GM23338 (cell line): ENCODE measurements around the gene TIMM21. TPM values are rescaled to one million over a fixed set of nuclear protein-coding genes. Genes with fewer than 3 reads are reported as not detected.

Experiments used
- ATAC-seq: fragments of 200-7000 bp; cut with Tn5 transposase; 3 replicates; pipeline ENCODE4 v1.9.1; 2020
- DNase-seq: peaks from one replicate; pipeline ENCODE4 v3.0.0-alpha.2; 2015; ENCODE audit warnings: low spot score
- H2AFZ ChIP-seq: fragments of 200-600 bp; sonication (generic); 2 replicates; pipeline ENCODE4 v1.8.0; 2016; ENCODE audit warnings: antibody characterized with exemption, mild to moderate bottlenecking, moderate library complexity
- H3F3A ChIP-seq: fragments of 200-600 bp; sonication (generic); replicated peaks from 2 replicates; pipeline ENCODE4 v1.8.0; 2017; ENCODE audit warnings: antibody characterized with exemption, mixed run types, low read depth
- H3K27ac ChIP-seq: fragments of 200-600 bp; sonication (generic); 2 replicates; pipeline ENCODE4 v1.6.1; 2016; ENCODE audit warnings: low read depth
- H3K27me3 ChIP-seq: fragments of 200-600 bp; sonication (generic); 2 replicates; pipeline ENCODE4 v1.8.0; 2016; ENCODE audit warnings: mild to moderate bottlenecking, mixed run types, moderate library complexity; ENCODE audit not compliant: insufficient read depth
- H3K36me3 ChIP-seq: fragments of 200-600 bp; sonication (generic); 2 replicates; pipeline ENCODE4 v1.8.0; 2016; ENCODE audit warnings: mild to moderate bottlenecking; ENCODE audit not compliant: insufficient read depth
- H3K4me1 ChIP-seq: fragments of 200-600 bp; sonication (generic); 2 replicates; pipeline ENCODE4 v1.8.0; 2016; ENCODE audit warnings: mild to moderate bottlenecking, moderate library complexity; ENCODE audit not compliant: insufficient read depth
- H3K4me2 ChIP-seq: fragments of 200-600 bp; sonication (generic); 2 replicates; pipeline ENCODE4 v1.7.1; 2017; ENCODE audit warnings: mixed run types
- H3K4me3 ChIP-seq: fragments of 200-600 bp; sonication (generic); 2 replicates; pipeline ENCODE4 v1.6.1; 2016; ENCODE audit warnings: mixed run types
- H3K79me2 ChIP-seq: fragments of 200-600 bp; sonication (generic); replicated peaks from 2 replicates; pipeline ENCODE4 v1.8.0; 2017; ENCODE audit warnings: mild to moderate bottlenecking; ENCODE audit not compliant: insufficient read depth
- H3K9me2 ChIP-seq: fragments of 200-600 bp; sonication (generic); 2 replicates; pipeline ENCODE4 v1.8.0; 2017; ENCODE audit not compliant: insufficient read depth
- H4K20me1 ChIP-seq: fragments of 200-600 bp; sonication (generic); replicated peaks from 2 replicates; pipeline ENCODE4 v1.8.0; 2017; ENCODE audit warnings: mild to moderate bottlenecking; ENCODE audit not compliant: insufficient read depth
- H3K27ac Mint-ChIP-seq: 2 replicates; pipeline ENCODE4 v1.8.0; 2020; ENCODE audit warnings: inconsistent platforms, mild to moderate bottlenecking, moderate library complexity, mixed read lengths
- H3K27me3 Mint-ChIP-seq: 3 replicates; pipeline ENCODE4 v1.8.0; 2022; ENCODE audit warnings: low read depth, mild to moderate bottlenecking, moderate library complexity, mixed read lengths, inconsistent platforms; ENCODE audit not compliant: insufficient read depth, poor library complexity
- H3K36me3 Mint-ChIP-seq: 3 replicates; pipeline ENCODE4 v1.8.0; 2021; ENCODE audit warnings: low read depth, mild to moderate bottlenecking, inconsistent platforms, moderate library complexity, mixed read lengths
- H3K4me1 Mint-ChIP-seq: 3 replicates; pipeline ENCODE4 v1.8.0; 2020; ENCODE audit warnings: mild to moderate bottlenecking, inconsistent platforms, mixed read lengths
- H3K4me3 Mint-ChIP-seq: 3 replicates; pipeline ENCODE4 v1.8.0; 2021; ENCODE audit warnings: moderate library complexity, mild to moderate bottlenecking, inconsistent platforms, mixed read lengths
- H3K9me3 Mint-ChIP-seq: 3 replicates; pipeline ENCODE4 v1.8.0; 2020; ENCODE audit warnings: moderate library complexity, mild to moderate bottlenecking, inconsistent platforms, mixed read lengths
- ETS1 ChIP-seq: IDR thresholded peaks from 2 replicates; pipeline ENCODE4 v1.6.1; 2016; ENCODE audit warnings: antibody characterized with exemption
- EZH2 ChIP-seq: fragments of 200-600 bp; sonication (generic); IDR thresholded peaks from one replicate; pipeline ENCODE4 v1.8.0; 2017; ENCODE audit warnings: antibody characterized with exemption, mild to moderate bottlenecking, low read depth; ENCODE audit not compliant: unreplicated experiment
- EZH2phosphoT487 ChIP-seq: fragments of 200-600 bp; sonication (generic); IDR thresholded peaks from one replicate; pipeline ENCODE4 v1.8.1; 2018; ENCODE audit warnings: antibody characterized with exemption; ENCODE audit not compliant: unreplicated experiment
- NANOG ChIP-seq: IDR thresholded peaks from 2 replicates; pipeline ENCODE4 v1.6.1; 2016; ENCODE audit warnings: antibody characterized with exemption, borderline replicate concordance
- POLR2AphosphoS5 ChIP-seq: IDR thresholded peaks from 2 replicates; pipeline ENCODE4 v1.6.1; 2016; ENCODE audit warnings: antibody characterized with exemption, low read depth
- polyA plus RNA-seq: library from polyadenylated mRNA; unstranded; fragments of >200 nt; fragmentation: Nextera tagmentation; extraction: Ambion mirVana; gene quantifications from 2 replicates; pipeline ENCODE4 v1.2.1, GENCODE V29; 2016
- total RNA-seq: library from RNA; depleted of rRNA; stranded (reverse); fragments of >200 nt; shearing (Covaris generic); gene quantifications from 2 replicates; pipeline ENCODE4 v1.2.3, GENCODE V29; 2014; rRNA removed

The TIMM21 gene
- total and polyA plus RNA-seq, 2 experiments from 2014 or later: 49.2 to 97.6 TPM

DNA sequence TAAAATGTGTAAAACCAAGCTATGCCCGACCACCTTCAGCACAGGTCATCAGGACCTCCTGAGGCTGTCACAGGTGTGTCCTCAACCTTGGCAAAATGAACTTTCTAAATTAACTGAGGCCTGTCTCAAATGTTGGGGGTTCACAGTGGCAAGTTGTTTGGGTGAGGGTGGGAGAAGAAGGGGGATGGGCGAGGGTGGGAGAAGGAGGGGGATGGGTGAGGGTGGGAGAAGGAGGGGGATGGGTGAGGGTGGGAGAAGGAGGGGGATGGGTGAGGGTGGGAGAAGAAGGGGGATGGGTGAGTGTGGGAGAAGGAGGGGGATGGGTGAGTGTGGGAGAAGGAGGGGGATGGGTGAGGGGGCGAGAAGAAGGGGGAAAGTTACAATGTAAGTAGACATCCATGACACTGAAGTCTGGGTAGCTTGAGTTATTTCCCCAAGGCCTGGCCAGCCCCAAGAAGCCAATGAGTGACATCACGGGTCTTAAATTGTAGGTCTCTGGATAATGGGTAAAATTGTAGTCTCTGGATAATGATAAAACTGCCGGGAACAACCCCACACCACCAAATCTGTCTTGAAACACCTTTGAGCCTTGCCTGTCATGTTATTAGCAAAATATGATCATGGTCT lies 56.3 kb downstream of the TIMM21 start:
- Mint-ChIP-seq H3K27me3 (peaks cover 20% of the 10 kb centered on the region), H3K4me1 (peaks cover 5% of the 10 kb centered on the region), H3K4me3 (0 out of 3 replicates have a peak overlapping the region, but pooled peaks have one; percentile 23), H3K27ac (no peak overlapping the region), H3K9me3 (peaks cover 24% of the 10 kb centered on the region), H3K36me3 (peaks cover 10% of the 10 kb centered on the region)
- Histone ChIP-seq H2AFZ (no peak overlapping the region), H3K4me2 (no peak overlapping the region), H3K4me1 (no peaks in the 10 kb centered on the region), H4K20me1 (no peaks in the 10 kb centered on the region), H3F3A (no peaks in the 10 kb centered on the region), H3K27ac (no peak overlapping the region), H3K79me2 (no peaks in the 10 kb centered on the region), H3K27me3 (no peaks in the 10 kb centered on the region), H3K9me2 (no peaks in the 10 kb centered on the region; the same call in 1 of the 2 replicates), H3K4me3 (no peak overlapping the region), H3K36me3 (no peaks in the 10 kb centered on the region)
- no peak for DNase-seq
- TF ChIP-seq ETS1 (no peak), EZH2phosphoT487 (no peak), NANOG (no peak), POLR2AphosphoS5 (no peak), EZH2 (no peak)
- ATAC-seq: no peak

Other genes starting within 250 kb of the TIMM21 start
- gene FBXO15, start 689 bp upstream of the TIMM21 start, total RNA-seq: 0.21 and 4.1 TPM in 2 replicates
- gene FBXO15, start 689 bp upstream of the TIMM21 start, polyA plus RNA-seq: 0.53 TPM in 1 of 2 replicates, not detected in the other
- gene CYB5A, start 143.4 kb downstream of the TIMM21 start, total RNA-seq: 122 and 136 TPM in 2 replicates
- 274 and 283 TPM in 2 replicates for gene CYB5A, start 143.4 kb downstream of the TIMM21 start, polyA plus RNA-seq
- gene C18orf63, start 167.3 kb downstream of the TIMM21 start, total RNA-seq: not detected in 2 replicates
- not detected in 2 replicates for gene C18orf63, start 167.3 kb downstream of the TIMM21 start, polyA plus RNA-seq